Suprapubic skin (tissue), 3 donors: ENCODE data around the gene THBS3.

Experiments used
- CTCF ChIP-seq, 2 donors: fragments of 200-600 bp in 1 of 2; fragments of 450-650 bp in 1 of 2; sonication (generic) in 1 of 2; IDR thresholded peaks; one replicate each; pipeline ENCODE4 v1.5.1; 2016 to 2019; ENCODE audit warnings: antibody characterized with exemption in 2 of 2, mild to moderate bottlenecking in 1 of 2, moderate library complexity in 1 of 2
- EP300 ChIP-seq: sonication (generic); formaldehyde crosslinking; IDR thresholded peaks from one replicate; pipeline ENCODE4 v1.6.1; 2017; ENCODE audit warnings: antibody characterized with exemption
- POLR2A ChIP-seq, 2 donors: fragments of 450-650 bp; IDR thresholded peaks; one replicate each; pipeline ENCODE4 v1.6.1; 2017; ENCODE audit warnings: antibody characterized with exemption in 2 of 2, mild to moderate bottlenecking in 2 of 2, moderate library complexity in 2 of 2

- no peak for TF ChIP-seq POLR2A (IDR thresholded peaks at IDR 0.05)
- TF ChIP-seq CTCF (IDR thresholded peaks at IDR 0.05): peak; percentile 81 to 91
- no peak for TF ChIP-seq EP300
Observed at GRCh38 chr1:155167166-155168104, 40.3 kb downstream of the THBS3 start.
